Suprapubic skin (tissue), 3 donors: ENCODE data around the gene PGAP3.

Experiments
- CTCF ChIP-seq, 2 donors: fragments of 200-600 bp in 1 of 2; fragments of 450-650 bp in 1 of 2; sonication (generic) in 1 of 2; IDR thresholded peaks; one replicate each; pipeline ENCODE4 v1.5.1; 2016 to 2019; ENCODE audit warnings: antibody characterized with exemption in 2 of 2, mild to moderate bottlenecking in 1 of 2, moderate library complexity in 1 of 2
- POLR2A ChIP-seq, 2 donors: fragments of 450-650 bp; IDR thresholded peaks; one replicate each; pipeline ENCODE4 v1.6.1; 2017; ENCODE audit warnings: antibody characterized with exemption in 2 of 2, mild to moderate bottlenecking in 2 of 2, moderate library complexity in 2 of 2

GRCh38 chr17:39672522-39673334 lies 15.1 kb downstream of the PGAP3 start:
- no peak for TF ChIP-seq POLR2A (IDR thresholded peaks at IDR 0.05)
- TF ChIP-seq CTCF (IDR thresholded peaks at IDR 0.05), result no peak
